Suppressor macrophage treated with lipopolysaccharide for 1 hour (primary cell): ENCODE measurements around the gene SPECC1L.
"Not testable (repeated sequence)": the region's sequence is repeated elsewhere in the genome, so short reads cannot be mapped to it uniquely, and the experiment has no call there.

Experiments used
- DNase-seq, 3 donors: peaks; one replicate each; pipeline ENCODE4 v3.0.0-alpha.2; 2020 to 2022

SPECC1L gene

DNA sequence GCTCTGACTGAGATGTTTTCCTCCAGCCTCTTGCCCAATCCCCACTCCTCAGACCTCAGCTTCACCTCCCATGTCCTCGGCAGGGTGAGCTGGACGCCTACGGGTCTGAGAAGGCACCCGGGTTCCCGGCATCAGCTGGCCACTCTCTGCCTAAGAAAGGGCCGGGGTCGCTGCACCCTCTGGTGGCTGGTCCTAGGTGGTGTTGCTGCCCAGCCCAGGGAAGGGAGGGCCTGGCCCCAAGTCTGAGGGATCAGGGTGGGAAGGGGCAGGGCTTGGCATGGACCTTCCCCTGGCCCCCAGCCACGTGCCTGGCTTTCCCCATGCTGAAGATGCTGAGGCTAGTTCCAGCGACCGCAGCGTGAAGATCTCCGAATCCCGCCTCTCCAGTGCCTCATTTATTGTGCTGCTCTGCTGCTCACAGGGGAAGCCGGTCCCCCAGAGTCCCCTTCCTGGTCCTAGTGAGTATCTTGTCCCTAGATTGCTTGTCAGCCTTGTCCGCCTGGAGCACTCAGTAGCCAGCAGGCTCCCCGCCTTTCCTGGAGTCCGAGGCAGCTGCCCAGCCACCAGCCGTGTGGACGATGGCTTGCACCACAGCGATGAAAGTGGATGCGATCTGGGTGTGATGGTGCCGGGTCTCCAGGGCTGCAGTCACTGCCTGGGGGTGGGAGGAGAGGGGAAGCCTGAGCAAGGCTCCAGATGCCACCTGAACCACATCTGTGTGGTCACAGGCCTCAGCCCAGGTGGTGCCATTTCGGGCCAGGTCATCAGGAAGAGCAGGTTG, 22.9 kb upstream of the SPECC1L start:
- DNase-seq, result peak; percentile 90 to 95 (median 94)

DNA sequence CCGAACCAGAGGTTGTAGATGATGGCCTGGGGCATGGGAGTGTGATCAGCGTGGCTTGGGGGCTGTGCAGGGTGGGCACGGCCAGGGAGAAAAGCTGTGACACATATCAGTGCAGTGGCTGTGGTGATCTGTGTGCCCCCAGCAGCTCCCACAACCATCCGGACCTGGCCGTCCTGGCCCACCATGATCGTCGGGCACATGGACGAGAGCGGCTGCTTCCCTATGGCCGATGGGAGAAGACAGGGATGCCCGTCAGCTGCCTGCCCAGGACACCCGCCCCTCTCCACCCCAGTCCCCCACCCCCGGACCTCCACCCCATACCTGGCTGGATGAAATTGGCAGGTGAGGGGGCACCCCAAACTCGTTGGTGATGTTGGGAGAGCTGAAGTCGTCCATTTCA, 22.0 kb upstream of the SPECC1L start:
- not testable (repeated sequence) for DNase-seq

- DNase-seq, result not testable (repeated sequence)
These were observed 21.2 kb upstream of the SPECC1L start for GRCh38 chr22:24249413-24249812.

- not testable (repeated sequence) for DNase-seq
These were observed 19.3 kb upstream of the SPECC1L start for GRCh38 chr22:24251286-24251685.

- not testable (repeated sequence) for DNase-seq
These were observed 17.5 kb upstream of the SPECC1L start for GRCh38 chr22:24253126-24253525.

DNA sequence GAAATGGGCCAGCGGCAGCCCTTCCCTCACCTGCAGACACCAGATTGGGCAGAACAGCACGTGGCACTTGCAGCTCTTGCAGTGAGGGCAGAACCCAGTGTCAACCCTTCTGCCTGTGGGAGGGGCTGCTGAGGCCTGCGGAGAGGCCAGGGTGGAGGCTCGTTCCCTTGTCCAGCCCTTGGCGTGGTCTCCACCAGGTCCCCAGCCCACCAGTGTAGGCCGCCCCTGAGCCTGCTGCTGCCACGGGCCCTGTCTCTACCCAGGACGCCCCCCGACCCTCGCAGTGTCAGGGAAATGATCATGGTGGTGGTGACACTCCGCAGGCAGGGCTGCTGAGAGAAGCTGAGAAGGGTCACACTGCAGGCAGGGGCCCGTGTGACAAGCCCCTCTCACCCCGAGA, 14.5 kb upstream of the SPECC1L start:
- not testable (repeated sequence) for DNase-seq

DNA sequence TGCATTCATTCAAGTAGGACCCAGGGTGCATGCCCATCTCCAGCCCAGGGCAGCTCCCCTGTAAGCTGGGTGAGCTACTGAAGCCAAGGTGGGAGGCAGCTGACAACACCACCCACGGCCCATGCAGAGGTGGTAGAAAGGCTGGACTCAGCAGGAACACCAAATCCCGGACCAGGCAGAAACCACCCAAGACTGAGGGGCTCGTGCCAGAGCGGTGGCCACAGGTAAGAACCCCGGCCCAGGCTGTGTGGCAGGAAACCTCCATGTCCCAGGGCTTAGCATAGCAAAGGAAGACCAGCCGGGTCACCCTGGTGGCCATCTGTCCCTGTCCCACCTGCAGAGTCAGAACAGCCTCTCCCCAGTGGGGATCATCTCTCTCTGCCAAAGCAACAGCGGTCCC, 13.9 kb upstream of the SPECC1L start:
- not testable (repeated sequence) for DNase-seq

- peak; percentile 83 to 86 (median 84) for DNase-seq
These were observed 11.2 kb upstream of the SPECC1L start for GRCh38 chr22:24259459-24259858.

GRCh38 chr22:24262185-24262749, 8.4 kb upstream of the SPECC1L start:
- not testable (repeated sequence) for DNase-seq

DNA sequence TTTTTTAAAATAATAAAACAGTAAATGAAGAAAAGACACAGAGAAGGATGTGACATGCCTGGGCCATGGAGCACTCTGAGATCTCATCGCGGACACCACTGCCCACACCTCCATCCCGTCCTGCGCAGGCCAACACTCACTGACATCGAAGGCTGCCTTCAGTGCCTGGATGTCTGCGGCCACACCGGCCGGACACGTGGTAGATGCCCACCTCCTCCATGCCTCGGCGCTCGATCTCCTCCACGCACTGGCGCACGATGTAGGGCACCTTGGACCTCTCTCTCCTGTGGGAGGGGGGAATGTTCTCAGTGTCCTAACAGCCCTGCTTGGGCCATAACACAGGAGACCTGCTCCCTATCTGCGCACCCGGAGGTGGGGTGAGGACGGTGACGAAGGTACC, 7.2 kb upstream of the SPECC1L start:
- not testable (repeated sequence) for DNase-seq

GRCh38 chr22:24264329-24264896, 6.2 kb upstream of the SPECC1L start:
- DNase-seq, result not testable (repeated sequence)

DNA sequence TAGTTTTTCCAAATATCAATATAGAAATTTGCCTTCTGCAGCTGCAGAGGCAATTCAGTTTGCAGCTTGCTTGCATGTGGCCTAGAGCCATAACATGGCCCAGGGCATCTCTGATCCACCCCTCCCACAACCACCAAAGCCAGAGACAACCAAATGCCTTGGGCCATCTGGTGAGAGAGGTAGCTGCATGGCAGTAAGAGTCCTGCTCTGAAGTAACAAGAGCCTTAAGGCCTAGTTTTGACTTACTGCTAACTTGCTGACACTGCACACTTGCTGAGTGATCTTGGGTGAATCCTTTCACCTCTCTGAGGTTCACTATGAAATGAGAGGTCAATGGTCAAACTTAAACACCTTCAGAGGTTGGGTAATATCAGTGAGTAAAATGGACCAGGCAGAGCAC, 4.9 kb upstream of the SPECC1L start:
- DNase-seq, result no peak

GRCh38 chr22:24266495-24266894, 4.1 kb upstream of the SPECC1L start:
- not testable (repeated sequence) for DNase-seq

- DNase-seq, result peak; percentile 39 to 57 (median 42)
These were observed 789 bp downstream of the SPECC1L start for GRCh38 chr22:24271386-24271854.

- DNase-seq, result not testable (repeated sequence)
These were observed 2.4 kb downstream of the SPECC1L start for GRCh38 chr22:24273031-24273430.

GRCh38 chr22:24273906-24274305, 3.3 kb downstream of the SPECC1L start:
- not testable (repeated sequence) for DNase-seq

DNA sequence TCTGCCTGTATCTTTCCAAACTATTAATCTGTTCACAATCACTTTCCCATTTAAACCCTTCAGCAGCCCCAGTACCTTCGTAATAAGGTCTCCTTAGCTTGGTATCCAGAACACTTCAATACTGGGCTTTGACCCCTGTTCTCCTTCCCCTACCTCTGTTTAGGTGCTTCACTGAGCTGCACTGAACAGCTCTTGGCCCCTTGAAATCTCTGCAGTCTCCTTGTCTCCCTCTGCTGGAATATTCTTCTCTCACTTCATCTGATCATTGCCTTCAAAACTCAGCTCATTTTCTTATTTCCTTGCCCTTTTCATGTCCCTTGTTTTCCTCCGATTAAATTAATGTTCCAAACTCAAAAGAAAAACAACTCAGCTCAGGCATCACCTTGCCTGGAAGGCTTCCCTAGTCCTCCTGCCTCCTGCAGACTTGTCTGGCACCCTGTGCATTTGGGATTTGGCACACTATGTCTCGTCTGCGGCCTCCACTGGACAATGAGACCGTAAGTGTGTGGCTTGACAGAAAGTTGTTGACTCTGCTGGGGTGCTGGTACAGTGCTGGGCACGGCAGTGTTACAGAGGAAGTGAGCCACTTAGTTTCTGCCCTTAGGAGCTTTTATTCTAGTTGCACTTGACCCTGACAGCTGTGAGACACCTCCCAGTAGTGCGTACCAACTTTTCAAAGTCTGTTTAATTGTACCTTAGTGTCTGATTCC, 4.2 kb downstream of the SPECC1L start:
- not testable (repeated sequence) for DNase-seq

DNA sequence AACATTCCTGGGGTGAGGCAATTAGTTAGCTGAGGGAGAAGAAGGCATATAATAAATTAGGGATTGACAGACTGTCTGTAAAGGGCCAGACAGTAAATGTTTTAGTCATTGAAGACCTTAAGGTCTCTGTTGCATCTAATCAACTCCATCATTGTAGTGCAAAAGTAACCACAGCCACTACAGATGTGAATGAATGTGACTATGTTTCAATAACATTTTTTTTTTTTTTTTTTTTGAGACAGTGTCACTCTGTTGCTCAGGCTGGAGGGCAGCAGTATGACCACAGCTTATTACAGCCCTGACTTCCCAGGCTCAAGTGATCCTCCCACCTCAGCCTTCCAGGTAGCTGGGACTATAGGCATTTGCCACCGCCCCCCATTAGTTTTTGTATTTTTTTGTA, 9.7 kb downstream of the SPECC1L start:
- DNase-seq, result not testable (repeated sequence)

- no peak for DNase-seq
These were observed 11.8 kb downstream of the SPECC1L start for GRCh38 chr22:24282401-24282800.

GRCh38 chr22:24284747-24285203, 14.1 kb downstream of the SPECC1L start:
- DNase-seq, result peak in 1 of 3 donors; percentile 11

DNA sequence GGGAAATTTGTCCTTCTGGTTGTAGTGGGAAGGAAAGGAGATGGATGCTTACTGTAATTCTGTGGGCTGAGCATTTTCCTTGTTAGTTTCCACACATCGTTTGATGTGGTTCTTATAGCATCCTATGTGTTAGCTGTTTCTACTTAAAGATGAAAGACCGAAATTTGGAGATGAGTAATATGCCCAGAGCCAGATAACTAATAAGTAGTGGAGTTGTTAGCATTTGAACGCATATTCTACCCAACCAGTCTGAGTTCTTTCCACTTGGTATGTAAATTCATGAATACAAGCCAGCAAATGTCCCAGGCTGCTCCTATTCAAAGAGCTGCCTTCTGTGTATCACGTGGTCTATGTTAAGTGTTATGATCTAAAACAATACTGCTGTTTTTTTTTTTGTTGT, 14.6 kb downstream of the SPECC1L start:
- no peak for DNase-seq

DNA sequence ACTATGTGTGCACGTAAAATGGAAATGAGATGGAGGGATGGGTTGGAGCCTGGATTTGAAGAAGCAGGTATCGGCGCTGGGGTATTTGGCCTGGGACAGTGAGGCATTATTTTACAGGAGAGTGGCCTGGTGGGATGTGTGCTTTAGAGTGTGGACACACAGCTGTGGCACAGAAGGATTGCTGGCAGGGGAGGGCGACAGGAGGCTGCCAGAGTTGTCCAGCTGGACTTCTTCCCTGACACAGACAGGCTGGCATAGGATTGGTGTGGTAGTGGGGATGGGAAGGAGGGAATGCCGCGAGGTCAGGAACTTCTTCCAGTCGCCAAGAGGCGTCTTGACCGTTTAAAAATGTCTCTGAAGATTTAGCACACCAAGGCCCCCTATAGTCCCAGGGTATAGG, 16.6 kb downstream of the SPECC1L start:
- DNase-seq, result not testable (repeated sequence)

DNA sequence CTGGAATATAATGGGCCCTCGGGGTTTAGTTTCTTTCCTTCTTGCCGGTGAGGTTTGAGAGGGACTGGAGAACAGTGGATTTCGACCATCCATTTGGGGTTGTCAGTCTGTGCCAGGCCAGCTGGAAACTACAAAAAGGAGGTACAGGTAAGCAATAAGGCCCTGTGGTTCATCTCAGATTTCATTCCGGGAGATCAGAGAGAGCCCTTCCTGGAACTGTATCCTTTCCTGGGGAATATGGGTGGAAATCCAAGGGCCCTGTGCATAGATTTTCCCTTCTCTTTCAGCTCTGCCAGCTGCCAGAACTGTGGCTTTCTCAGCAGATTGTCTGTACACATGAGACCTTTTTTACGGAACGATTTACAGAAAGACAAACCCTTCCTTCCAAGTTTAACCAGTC, 17.2 kb downstream of the SPECC1L start:
- DNase-seq, result not testable (repeated sequence)
